HCT116 (cell line): Measurements from ENCODE around the gene FASLG. TPM values are rescaled to one million over a fixed set of nuclear protein-coding genes. Genes with fewer than 3 reads are reported as not detected.

Experiments
- ATAC-seq: fragments of 200-7000 bp; cut with Tn5 transposase; 2 replicates; pipeline ENCODE4 v1.9.1; 2020; ENCODE audit warnings: mild to moderate bottlenecking, moderate library complexity
- BruUV-seq: library from RNA; stranded (reverse); fragments of 400-500 nt; replicated peaks from 2 replicates; lab custom pipeline; 2021; lab: Mats Ljungman, UMichigan
- CTCF ChIA-PET: fragments of 300-600 bp; sonication (Branson Sonifier 250); formaldehyde crosslinking; loops from one replicate; lab custom pipeline; 2021; ENCODE audit warnings: antibody characterized with exemption; lab: Charles Lee
- POLR2A ChIA-PET: fragments of 300-600, 350-600 bp; sonication (Branson Sonifier 250); formaldehyde crosslinking; loops from one replicate; lab custom pipeline; 2021; ENCODE audit warnings: antibody characterized with exemption; lab: Charles Lee
- RAD21 ChIA-PET, 2 experiments: fragments of 300-600 bp; sonication (Branson Sonifier 250); formaldehyde crosslinking; loops; one replicate each; lab custom pipeline; 2023; ENCODE audit warnings: low total read pairs in 2 of 2; ENCODE audit not compliant: uncharacterized antibody in 2 of 2, unreplicated experiment in 2 of 2, low non-redundant PET in 1 of 2; lab: Charles Lee
- DNase-seq: peaks from one replicate; pipeline ENCODE4 v3.0.0-alpha.2; 2010; ENCODE audit warnings: low read depth, low spot score
- H2AFZ ChIP-seq: fragments of 200-600 bp; shearing (Covaris generic), sonication (generic); 2 replicates; pipeline ENCODE4 v1.6.1; 2017; ENCODE audit warnings: low read depth, mixed run types, mixed read lengths, antibody characterized with exemption, low read length; ENCODE audit not compliant: poor library complexity, severe bottlenecking
- H3K27ac ChIP-seq: 2 replicates; pipeline ENCODE4 v1.5.1; 2012; ENCODE audit warnings: low read depth, low read length
- H3K27me3 ChIP-seq: fragments of 200-600 bp; sonication (generic); 2 replicates; pipeline ENCODE4 v1.6.1; 2016; ENCODE audit warnings: mixed run types, low read length, mixed read lengths; ENCODE audit not compliant: insufficient read depth
- H3K36me3 ChIP-seq, 2 experiments: fragments of 200-500 bp in 1 of 2; fragments of 200-600 bp in 1 of 2; sonication (Bioruptor generic) in 1 of 2; sonication (generic) in 1 of 2; 2 replicates each; pipeline versions ENCODE4 v1.5.1 to v1.6.1; 2014 to 2016; ENCODE audit warnings: low read length in 2 of 2, inconsistent platforms in 1 of 2, mixed read lengths in 1 of 2, mixed run types in 1 of 2; ENCODE audit not compliant: insufficient read depth in 2 of 2, control insufficient read depth in 1 of 2
- H3K4me1 ChIP-seq, 2 experiments: fragments of 200-600 bp in 1 of 2; sonication (generic) in 1 of 2; 2 replicates each; pipeline versions ENCODE4 v1.5.1 to v1.6.1; 2012 to 2017; ENCODE audit warnings: low read length in 2 of 2, inconsistent platforms in 1 of 2, mild to moderate bottlenecking in 1 of 2, mixed read lengths in 1 of 2, mixed run types in 1 of 2, moderate library complexity in 1 of 2; ENCODE audit not compliant: insufficient read depth in 2 of 2, control insufficient read depth in 1 of 2
- H3K4me2 ChIP-seq: fragments of 200-600 bp; sonication (generic); 2 replicates; pipeline ENCODE4 v1.6.1; 2017; ENCODE audit warnings: mixed run types, low read length, mixed read lengths
- H3K4me3 ChIP-seq, 2 experiments: fragments of 200-600 bp in 1 of 2; sonication (generic) in 1 of 2; replicated peaks in 1 of 2; 2 replicates each; pipeline ENCODE4 v1.5.1; 2011 to 2016; ENCODE audit warnings: low read length in 2 of 2, control low read depth in 1 of 2, low read depth in 1 of 2, mild to moderate bottlenecking in 1 of 2, mixed read lengths in 1 of 2, mixed run types in 1 of 2
- H3K79me2 ChIP-seq: fragments of 200-600 bp; sonication (generic); 2 replicates; pipeline ENCODE4 v1.6.1; 2017; ENCODE audit warnings: mild to moderate bottlenecking, mixed run types, low read length, moderate library complexity, mixed read lengths; ENCODE audit not compliant: insufficient read depth
- H3K9ac ChIP-seq: fragments of 200-600 bp; sonication (generic); 2 replicates; pipeline ENCODE4 v1.6.1; 2016; ENCODE audit warnings: low read length, mixed read lengths
- H3K9me2 ChIP-seq: fragments of 200-600 bp; sonication (generic), shearing (Covaris generic); 2 replicates; pipeline ENCODE4 v1.6.1; 2017; ENCODE audit warnings: mixed run types, mild to moderate bottlenecking, moderate library complexity; ENCODE audit not compliant: insufficient read depth
- H3K9me3 ChIP-seq, 2 experiments: fragments of 200-500 bp in 1 of 2; fragments of 200-600 bp in 1 of 2; sonication (Bioruptor generic) in 1 of 2; sonication (generic) in 1 of 2; 2 replicates each; pipeline ENCODE4 v1.6.1; 2014 to 2017; ENCODE audit warnings: low read length in 2 of 2, mixed read lengths in 2 of 2, inconsistent platforms in 1 of 2, low read depth in 1 of 2, mild to moderate bottlenecking in 1 of 2, mixed run types in 1 of 2, moderate library complexity in 1 of 2; ENCODE audit not compliant: control insufficient read depth in 1 of 2, insufficient read depth in 1 of 2
- H4K20me1 ChIP-seq: fragments of 200-600 bp; sonication (generic), shearing (Covaris generic); 2 replicates; pipeline ENCODE4 v1.6.1; 2017; ENCODE audit warnings: mixed run types, mild to moderate bottlenecking, moderate library complexity; ENCODE audit not compliant: insufficient read depth
- CBX3 ChIP-seq: IDR thresholded peaks from 2 replicates; pipeline ENCODE4 v1.6.1; 2012; ENCODE audit warnings: low read depth
- CEBPB ChIP-seq: IDR thresholded peaks from 2 replicates; pipeline ENCODE4 v1.6.1; 2012; ENCODE audit warnings: low read depth
- ELF1 ChIP-seq: IDR thresholded peaks from 2 replicates; pipeline ENCODE4 v1.6.1; 2012; ENCODE audit warnings: low read depth, borderline replicate concordance
- FOSL1 ChIP-seq: IDR thresholded peaks from 2 replicates; pipeline ENCODE4 v1.6.1; 2012; ENCODE audit warnings: low read depth
- JUND ChIP-seq: IDR thresholded peaks from 2 replicates; pipeline ENCODE4 v1.6.1; 2012
- POLR2AphosphoS5 ChIP-seq: IDR thresholded peaks from 2 replicates; pipeline ENCODE4 v1.6.1; 2011; ENCODE audit warnings: mild to moderate bottlenecking, low read depth, low read length, moderate library complexity
- RAD21 ChIP-seq: IDR thresholded peaks from 2 replicates; pipeline ENCODE4 v1.6.1; 2012; ENCODE audit warnings: low read depth, mild to moderate bottlenecking
- SP1 ChIP-seq: IDR thresholded peaks from 2 replicates; pipeline ENCODE4 v1.6.1; 2012; ENCODE audit warnings: low read depth
- SRF ChIP-seq: IDR thresholded peaks from 2 replicates; pipeline ENCODE4 v1.6.1; 2012; ENCODE audit warnings: low read depth
- TCF7L2 ChIP-seq: IDR thresholded peaks from 2 replicates; pipeline ENCODE4 v1.7.0; 2011; ENCODE audit warnings: borderline replicate concordance, inconsistent platforms; ENCODE audit not compliant: insufficient read depth, insufficient read length; ENCODE audit errors: extremely low read depth
- YY1 ChIP-seq: IDR thresholded peaks from 2 replicates; pipeline ENCODE4 v1.6.1; 2011; ENCODE audit warnings: low read length, low read depth, moderate library complexity, mild to moderate bottlenecking; ENCODE audit not compliant: insufficient replicate concordance; ENCODE audit errors: extremely low read depth
- ZNF274 ChIP-seq: fragments of 200-500 bp; sonication (Bioruptor generic); IDR thresholded peaks from 2 replicates; pipeline ENCODE4 v1.6.1; 2014; ENCODE audit warnings: mild to moderate bottlenecking, low read depth, low read length, inconsistent platforms
- intact Hi-C: fragments of 100-400 bp; cut with micrococcal nuclease; formaldehyde crosslinking; loops from 2 replicates; pipeline ENCODE4 v1.10.0; 2022
- total RNA-seq: library from RNA; stranded (reverse); gene quantifications from one replicate; pipeline ENCODE4 v1.2.1, GENCODE V29; 2021; ENCODE audit not compliant: unreplicated experiment
- TF ChIP-seq, protein P1 (sequence below): IDR thresholded peaks from 2 replicates; pipeline ENCODE4 v1.6.1; 2011; ENCODE audit warnings: mild to moderate bottlenecking, low read length, moderate library complexity; ENCODE audit not compliant: insufficient replicate concordance; ENCODE audit errors: extremely low read depth
- TF ChIP-seq, protein P2 (sequence below): IDR thresholded peaks from 2 replicates; pipeline ENCODE4 v1.6.1; 2012; ENCODE audit warnings: low read depth
- TF ChIP-seq, protein P3 (sequence below), 3 experiments: fragments of 200-600 bp in 1 of 3; sonication (generic) in 1 of 3; IDR thresholded peaks in 2 of 3; conservative IDR thresholded peaks in 1 of 3; 2 replicates each; pipeline ENCODE4 v1.5.1; 2012 to 2017; ENCODE audit warnings: low read depth in 2 of 3, low read length in 2 of 3, antibody characterized with exemption in 1 of 3, borderline replicate concordance in 1 of 3, control low read depth in 1 of 3, mild to moderate bottlenecking in 1 of 3, mixed read lengths in 1 of 3, mixed run types in 1 of 3, moderate library complexity in 1 of 3; ENCODE audit not compliant: insufficient read depth in 1 of 3

The FASLG gene
- total RNA-seq, 1 experiment from 2014 or later = not detected

DNA sequence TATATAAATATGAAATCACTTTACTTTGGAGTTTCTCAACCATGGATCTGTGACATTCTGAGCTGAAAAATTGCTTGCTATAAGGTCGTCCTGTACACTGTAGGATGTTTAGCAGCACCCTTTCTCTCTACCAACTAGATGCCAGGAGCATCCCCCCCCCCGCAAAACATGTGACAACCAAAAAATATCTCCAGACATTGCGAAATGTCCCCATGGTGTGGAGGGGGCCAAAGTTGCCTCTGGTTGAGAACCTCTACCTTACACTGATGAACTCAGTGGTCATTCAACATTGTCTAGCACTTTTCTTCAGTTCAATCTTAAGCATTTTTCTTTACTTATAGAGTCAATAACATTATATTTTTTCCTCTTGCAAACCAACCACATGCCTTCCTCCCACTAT, 9.2 kb downstream of the FASLG start:
- ChIA-PET POLR2A (no interaction called here), RAD21 (no interaction called here), CTCF (no interaction called here)
- Histone ChIP-seq H2AFZ (no peak overlapping the region), H3K4me3 (no peak overlapping the region), H3K36me3 (no peaks in the 10 kb centered on the region), H3K9me3 (no peaks in the 10 kb centered on the region), H4K20me1 (no peaks in the 10 kb centered on the region), H3K9ac (no peak overlapping the region), H3K4me1 (peaks cover 0 to 5% of the 10 kb centered on the region in 2 experiments; a peak in 2 of 4 replicates), H3K27me3 (no peaks in the 10 kb centered on the region), H3K27ac (no peak overlapping the region), H3K79me2 (no peaks in the 10 kb centered on the region), H3K4me2 (no peak overlapping the region), H3K9me2 (no peaks in the 10 kb centered on the region)
- DNase-seq (no peak), ATAC-seq (no peak)
- BruUV-seq = no TSS peak
- TF ChIP-seq RAD21 = no peak
- no peak for TF ChIP-seq TCF7L2
- TF ChIP-seq YY1 = no peak
- TF ChIP-seq, protein P1, sequence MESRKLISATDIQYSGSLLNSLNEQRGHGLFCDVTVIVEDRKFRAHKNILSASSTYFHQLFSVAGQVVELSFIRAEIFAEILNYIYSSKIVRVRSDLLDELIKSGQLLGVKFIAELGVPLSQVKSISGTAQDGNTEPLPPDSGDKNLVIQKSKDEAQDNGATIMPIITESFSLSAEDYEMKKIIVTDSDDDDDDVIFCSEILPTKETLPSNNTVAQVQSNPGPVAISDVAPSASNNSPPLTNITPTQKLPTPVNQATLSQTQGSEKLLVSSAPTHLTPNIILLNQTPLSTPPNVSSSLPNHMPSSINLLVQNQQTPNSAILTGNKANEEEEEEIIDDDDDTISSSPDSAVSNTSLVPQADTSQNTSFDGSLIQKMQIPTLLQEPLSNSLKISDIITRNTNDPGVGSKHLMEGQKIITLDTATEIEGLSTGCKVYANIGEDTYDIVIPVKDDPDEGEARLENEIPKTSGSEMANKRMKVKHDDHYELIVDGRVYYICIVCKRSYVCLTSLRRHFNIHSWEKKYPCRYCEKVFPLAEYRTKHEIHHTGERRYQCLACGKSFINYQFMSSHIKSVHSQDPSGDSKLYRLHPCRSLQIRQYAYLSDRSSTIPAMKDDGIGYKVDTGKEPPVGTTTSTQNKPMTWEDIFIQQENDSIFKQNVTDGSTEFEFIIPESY = no peak
- TF ChIP-seq POLR2AphosphoS5 = no peak
- TF ChIP-seq ZNF274 = no peak
- TF ChIP-seq JUND = no peak
- TF ChIP-seq, protein P2, sequence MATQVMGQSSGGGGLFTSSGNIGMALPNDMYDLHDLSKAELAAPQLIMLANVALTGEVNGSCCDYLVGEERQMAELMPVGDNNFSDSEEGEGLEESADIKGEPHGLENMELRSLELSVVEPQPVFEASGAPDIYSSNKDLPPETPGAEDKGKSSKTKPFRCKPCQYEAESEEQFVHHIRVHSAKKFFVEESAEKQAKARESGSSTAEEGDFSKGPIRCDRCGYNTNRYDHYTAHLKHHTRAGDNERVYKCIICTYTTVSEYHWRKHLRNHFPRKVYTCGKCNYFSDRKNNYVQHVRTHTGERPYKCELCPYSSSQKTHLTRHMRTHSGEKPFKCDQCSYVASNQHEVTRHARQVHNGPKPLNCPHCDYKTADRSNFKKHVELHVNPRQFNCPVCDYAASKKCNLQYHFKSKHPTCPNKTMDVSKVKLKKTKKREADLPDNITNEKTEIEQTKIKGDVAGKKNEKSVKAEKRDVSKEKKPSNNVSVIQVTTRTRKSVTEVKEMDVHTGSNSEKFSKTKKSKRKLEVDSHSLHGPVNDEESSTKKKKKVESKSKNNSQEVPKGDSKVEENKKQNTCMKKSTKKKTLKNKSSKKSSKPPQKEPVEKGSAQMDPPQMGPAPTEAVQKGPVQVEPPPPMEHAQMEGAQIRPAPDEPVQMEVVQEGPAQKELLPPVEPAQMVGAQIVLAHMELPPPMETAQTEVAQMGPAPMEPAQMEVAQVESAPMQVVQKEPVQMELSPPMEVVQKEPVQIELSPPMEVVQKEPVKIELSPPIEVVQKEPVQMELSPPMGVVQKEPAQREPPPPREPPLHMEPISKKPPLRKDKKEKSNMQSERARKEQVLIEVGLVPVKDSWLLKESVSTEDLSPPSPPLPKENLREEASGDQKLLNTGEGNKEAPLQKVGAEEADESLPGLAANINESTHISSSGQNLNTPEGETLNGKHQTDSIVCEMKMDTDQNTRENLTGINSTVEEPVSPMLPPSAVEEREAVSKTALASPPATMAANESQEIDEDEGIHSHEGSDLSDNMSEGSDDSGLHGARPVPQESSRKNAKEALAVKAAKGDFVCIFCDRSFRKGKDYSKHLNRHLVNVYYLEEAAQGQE = no peak
- TF ChIP-seq SP1 = no peak
- no peak for TF ChIP-seq CBX3
- TF ChIP-seq, protein P3, sequence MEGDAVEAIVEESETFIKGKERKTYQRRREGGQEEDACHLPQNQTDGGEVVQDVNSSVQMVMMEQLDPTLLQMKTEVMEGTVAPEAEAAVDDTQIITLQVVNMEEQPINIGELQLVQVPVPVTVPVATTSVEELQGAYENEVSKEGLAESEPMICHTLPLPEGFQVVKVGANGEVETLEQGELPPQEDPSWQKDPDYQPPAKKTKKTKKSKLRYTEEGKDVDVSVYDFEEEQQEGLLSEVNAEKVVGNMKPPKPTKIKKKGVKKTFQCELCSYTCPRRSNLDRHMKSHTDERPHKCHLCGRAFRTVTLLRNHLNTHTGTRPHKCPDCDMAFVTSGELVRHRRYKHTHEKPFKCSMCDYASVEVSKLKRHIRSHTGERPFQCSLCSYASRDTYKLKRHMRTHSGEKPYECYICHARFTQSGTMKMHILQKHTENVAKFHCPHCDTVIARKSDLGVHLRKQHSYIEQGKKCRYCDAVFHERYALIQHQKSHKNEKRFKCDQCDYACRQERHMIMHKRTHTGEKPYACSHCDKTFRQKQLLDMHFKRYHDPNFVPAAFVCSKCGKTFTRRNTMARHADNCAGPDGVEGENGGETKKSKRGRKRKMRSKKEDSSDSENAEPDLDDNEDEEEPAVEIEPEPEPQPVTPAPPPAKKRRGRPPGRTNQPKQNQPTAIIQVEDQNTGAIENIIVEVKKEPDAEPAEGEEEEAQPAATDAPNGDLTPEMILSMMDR (IDR thresholded peaks at IDR 0.05 in 2 of 3, conservative IDR thresholded peaks at IDR 0.05 in 1 of 3; ENCODE audit: borderline replicate concordance in 1 of 3, insufficient read depth in 1 of 3, low read depth in 2 of 3, low read length in 2 of 3) = no peak
- TF ChIP-seq ELF1 = no peak
- TF ChIP-seq CEBPB = no peak
- no peak for TF ChIP-seq SRF
- no peak for TF ChIP-seq FOSL1
- intact Hi-C loops = no loop called here
